ENCODE data around the gene NAGA.
"Not testable (repeated sequence)": the region's sequence is repeated elsewhere in the genome, so short reads cannot be mapped to it uniquely, and the experiment has no call there.

Gene NAGA

GRCh38 chr22:42074846-42075676 lies 4.4 kb upstream of the NAGA start:
- no peak for DNase-seq

- no peak for DNase-seq
Measured at GRCh38 chr22:42074132-42074811, 3.7 kb upstream of the NAGA start, which contains the start of gene PHETA2. Gene PHETA2, plus strand, starts transcription at chr22:42074248. Its CDS starts 3,046 bp downstream, at chr22:42077294.

DNA sequence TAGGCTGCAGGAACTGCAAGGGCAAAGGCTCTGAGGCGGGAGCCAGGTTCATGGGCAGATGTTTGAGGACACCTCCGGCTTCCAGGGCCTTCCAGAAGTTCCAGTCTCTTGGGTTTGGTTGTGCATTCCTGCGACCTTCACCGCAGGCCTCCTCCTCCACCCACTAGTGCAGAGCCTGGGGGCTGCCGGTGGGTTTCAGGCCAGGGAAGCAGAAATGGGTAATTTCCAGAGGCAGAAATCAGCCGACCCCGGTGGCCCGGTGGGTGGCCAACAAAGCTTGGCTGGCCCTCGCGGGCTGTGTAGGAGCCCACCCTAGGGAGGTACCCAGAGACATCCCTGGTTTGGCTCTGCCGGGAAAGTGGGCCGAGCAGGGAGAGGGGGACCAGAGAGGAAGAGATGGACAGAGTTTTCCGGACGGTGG lies 3.0 kb upstream of the NAGA start:
- DNase-seq = no peak

DNA sequence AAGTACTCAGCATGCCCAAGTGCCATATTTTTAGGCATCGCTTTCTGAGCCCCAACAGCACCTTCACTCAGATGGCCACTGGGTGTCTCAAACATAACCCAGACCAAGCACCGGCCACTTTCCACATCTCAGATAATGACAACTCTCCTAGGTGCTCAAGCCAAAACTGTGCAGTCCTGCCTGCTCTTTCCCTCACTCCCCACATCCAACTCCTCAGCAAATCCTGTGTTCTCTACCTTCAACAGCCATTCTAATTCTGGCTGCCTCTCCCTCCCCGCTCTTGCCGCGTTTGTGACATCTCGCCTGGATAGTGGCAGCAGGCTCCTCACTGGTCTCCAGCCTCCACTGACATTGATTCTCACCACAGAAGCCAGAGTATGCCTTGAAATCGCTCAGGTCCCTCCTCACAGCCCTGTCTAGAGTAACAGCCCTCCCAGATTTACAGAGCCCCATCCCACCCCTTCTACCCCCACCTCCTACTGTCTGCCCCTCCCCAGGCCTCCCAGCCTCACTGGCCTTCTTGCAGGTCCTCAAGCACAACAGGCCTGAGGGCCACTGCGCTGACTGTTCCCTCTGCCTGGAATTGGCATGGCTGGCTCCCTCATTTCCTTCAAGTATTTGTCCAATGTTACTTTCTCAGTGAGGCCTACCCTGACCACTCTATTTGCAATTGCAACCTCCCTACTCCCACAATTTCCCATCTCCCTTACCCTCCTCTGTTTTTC lies 2.2 kb upstream of the NAGA start:
- DNase-seq = no peak

- not testable (repeated sequence) for DNase-seq
Measured at GRCh38 chr22:42071508-42071907, 896 bp upstream of the NAGA start.

- DNase-seq = no peak
Measured at GRCh38 chr22:42069801-42070516, 653 bp downstream of the NAGA start.

GRCh38 chr22:42068291-42068690 lies 2.3 kb downstream of the NAGA start:
- DNase-seq = no peak

- DNase-seq = no peak
Measured at GRCh38 chr22:42067671-42068251, 2.9 kb downstream of the NAGA start.

DNA sequence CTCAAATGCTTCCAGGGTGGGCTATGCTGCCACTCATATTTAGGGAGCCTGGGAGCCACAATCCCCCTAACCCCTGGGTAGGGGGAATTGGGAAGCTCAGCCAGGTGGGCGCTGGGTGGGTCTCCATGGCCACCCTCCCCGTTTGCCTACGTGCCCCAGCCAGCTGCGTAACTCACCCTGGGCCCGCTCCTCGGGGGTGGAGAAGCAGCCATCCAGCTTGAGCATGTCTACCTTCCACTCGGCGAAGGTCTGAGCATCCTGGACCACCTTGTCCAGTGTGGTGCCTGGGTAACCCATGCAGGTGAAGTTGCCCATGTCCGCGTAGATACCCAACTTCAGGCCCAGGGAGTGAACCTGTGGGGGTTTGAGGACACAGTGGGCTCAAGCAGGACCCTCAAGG lies 3.7 kb downstream of the NAGA start:
- no peak for DNase-seq

DNA sequence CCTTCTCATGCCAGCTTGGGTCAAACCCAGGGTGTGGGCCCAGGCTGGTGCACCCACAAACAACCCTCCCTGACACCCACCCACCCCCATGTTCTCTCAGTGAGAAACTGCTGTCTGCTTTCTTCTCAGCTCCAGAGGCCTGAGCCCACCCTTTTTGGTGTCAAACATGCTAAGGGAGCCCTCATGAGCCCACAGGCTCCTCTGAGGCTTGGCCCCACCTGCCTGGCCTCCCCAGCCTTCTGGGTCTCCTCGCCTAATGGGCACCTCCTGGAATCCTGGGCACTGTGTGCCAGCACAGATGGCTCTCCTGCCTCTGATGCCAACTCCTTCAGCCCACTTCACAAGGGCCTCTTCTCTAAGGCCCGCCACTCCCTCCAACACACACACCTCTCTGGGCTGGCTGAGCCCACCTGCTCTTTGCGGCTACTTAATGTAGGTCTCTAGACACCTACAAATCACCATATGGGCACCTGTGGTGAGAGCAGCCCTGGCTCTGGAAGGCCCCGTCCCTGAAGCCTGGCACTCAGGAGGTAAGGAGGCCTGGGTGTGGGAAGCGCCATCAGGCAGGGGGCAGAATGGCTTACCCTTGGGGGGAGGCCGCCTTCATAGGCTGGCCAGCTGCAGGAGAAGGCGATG lies 4.4 kb downstream of the NAGA start:
- no peak for DNase-seq

DNA sequence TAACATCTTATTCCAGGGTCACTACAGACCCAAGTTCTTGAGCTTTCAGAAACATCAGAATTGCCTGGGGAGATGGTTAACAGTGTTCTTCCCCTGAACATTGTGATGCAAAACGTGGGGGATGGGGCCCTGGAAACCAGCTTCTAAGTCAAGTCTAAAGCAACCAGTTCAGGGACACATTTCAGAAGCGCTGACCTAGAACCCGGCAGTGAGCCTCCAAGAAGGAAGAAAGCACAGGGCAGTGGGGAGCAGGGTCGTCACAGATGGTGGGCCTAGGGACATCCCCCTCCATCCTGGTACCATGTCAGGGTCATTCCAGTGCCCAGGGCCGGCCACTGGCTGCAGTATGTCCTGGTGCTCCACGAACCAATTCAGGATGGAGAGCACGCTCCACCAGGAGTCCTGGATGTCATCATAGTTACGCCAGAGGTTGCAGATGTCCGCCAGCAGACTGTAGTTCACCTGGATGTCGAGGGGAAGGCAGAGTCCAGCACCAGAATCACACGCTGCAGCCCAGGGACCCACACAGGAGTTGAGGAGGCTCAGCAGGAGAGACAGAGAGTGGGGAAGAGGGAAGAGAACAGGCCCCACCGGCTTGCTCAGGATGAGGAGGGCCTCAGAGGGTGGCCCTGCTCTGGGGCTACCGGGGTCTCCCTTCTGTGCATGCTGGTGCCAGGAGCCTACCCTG lies 5.0 kb downstream of the NAGA start:
- no peak for DNase-seq

DNA sequence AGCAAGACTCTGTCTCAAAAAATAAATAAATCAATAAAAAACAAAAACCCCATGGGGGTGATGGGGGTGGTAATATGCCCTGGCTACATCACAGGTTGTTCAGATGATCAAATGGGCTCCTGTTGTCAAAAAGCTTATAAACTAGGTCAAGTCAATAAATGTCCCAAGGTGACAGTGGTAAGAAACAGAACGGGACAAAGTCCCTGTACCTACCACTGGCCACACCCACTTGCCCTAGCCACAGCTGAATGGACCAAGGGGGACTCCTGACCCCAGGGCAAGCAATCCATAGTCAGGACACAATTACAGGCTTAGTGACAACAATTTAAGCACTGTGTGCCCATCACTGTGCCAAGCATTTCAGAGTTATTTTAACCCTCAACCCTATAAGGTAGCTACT lies 6.0 kb downstream of the NAGA start:
- DNase-seq = no peak

- DNase-seq = no peak
Measured at GRCh38 chr22:42062506-42063170, 8.0 kb downstream of the NAGA start.

DNA sequence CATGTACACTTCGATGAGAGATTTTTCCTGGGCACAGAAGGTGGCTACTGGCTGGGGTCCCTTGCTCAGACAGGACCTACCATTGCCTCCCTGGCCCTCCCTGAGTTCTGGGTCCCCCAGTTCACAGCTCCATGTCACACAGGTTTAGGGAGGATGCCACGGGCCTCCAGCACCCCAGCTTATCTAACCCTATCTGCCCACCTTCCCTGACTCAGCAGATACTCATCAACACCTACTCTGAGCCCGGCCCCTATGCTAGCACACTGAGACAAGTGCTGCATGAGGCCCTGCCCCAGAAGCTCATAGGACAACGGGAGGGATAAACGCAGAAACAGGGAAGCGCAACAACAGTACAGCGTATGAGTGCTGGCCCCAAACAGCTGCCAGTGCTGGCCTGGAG lies 9.6 kb downstream of the NAGA start:
- no peak for DNase-seq

GRCh38 chr22:42060489-42060888 lies 10.1 kb downstream of the NAGA start:
- no peak for DNase-seq

GRCh38 chr22:42056757-42057511 lies 13.7 kb downstream of the NAGA start:
- DNase-seq = no peak

DNA sequence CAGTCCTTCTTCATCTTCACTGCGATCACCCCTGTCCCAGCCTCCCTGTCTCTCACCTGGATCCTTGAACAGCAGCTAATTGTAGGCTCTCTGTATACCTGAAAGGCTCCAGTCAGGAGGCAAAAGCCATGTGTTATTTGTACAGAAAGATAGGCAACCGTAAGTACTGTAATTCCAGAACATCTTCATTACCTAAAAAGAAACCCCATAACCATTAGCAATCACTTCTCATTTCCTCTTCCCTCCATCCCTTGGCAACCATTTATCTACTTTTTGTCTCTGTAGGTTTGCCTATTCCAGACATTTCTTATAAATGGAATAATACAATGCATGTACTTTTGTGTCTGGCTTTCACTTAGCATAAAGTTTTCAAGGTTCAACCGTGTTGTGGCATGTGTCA lies 17.8 kb downstream of the NAGA start:
- no peak for DNase-seq

GRCh38 chr22:42050641-42051180 lies 19.9 kb downstream of the NAGA start:
- DNase-seq = no peak

- DNase-seq = no peak
Measured at GRCh38 chr22:42041784-42042183, 28.8 kb downstream of the NAGA start.

DNA sequence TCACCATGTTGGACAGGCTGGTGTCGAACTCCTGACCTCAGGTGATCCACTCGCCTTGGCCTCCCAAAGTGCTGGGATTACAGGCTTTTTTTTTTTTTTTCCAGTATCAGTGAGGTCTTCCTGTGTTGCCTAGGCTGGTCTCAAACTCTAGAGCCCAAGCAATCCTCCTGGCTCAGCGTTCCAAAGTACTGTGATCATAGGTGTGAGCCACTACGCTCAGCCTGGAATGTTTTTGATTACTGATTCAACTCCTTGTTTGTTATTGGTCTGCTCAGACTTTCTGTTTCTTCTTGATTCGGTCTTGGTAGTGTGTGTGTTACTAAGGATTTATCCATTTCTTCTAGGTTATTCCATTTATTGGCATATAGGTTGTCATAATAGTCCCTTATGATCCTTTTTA lies 31.3 kb downstream of the NAGA start:
- DNase-seq = no peak
